HepG2 (cell line): ENCODE data around the gene FXR2. TPM values are rescaled to one million over a fixed set of nuclear protein-coding genes. Genes with fewer than 3 reads are reported as not detected.
A peak's percentile ranks its signal among the peaks of the same experiment; 100 is the strongest.

Source experiments
- CBFB ChIP-seq: sonication (generic); formaldehyde crosslinking; IDR thresholded peaks from 2 replicates; pipeline ENCODE4 v1.4.0; 2020; ENCODE audit warnings: missing genetic modification reagents
- DMTF1 ChIP-seq: sonication (generic); formaldehyde crosslinking; IDR thresholded peaks from 2 replicates; pipeline ENCODE4 v1.4.0; 2020; ENCODE audit warnings: mild to moderate bottlenecking, missing genetic modification reagents
- FOXK1 ChIP-seq: sonication (generic); formaldehyde crosslinking; IDR thresholded peaks from 2 replicates; pipeline ENCODE4 v1.4.0; 2020; ENCODE audit warnings: low read depth, missing genetic modification reagents, borderline replicate concordance
- FOXP4 ChIP-seq: sonication (generic); formaldehyde crosslinking; IDR thresholded peaks from 2 replicates; pipeline ENCODE4 v1.4.0; 2020; ENCODE audit warnings: missing genetic modification reagents
- GLMP ChIP-seq: sonication (generic); formaldehyde crosslinking; IDR thresholded peaks from 2 replicates; pipeline ENCODE4 v1.9.0; 2021; ENCODE audit warnings: missing genetic modification reagents, mild to moderate bottlenecking, borderline replicate concordance
- HMGXB4 ChIP-seq, 2 experiments: sonication (generic) in 1 of 2; formaldehyde crosslinking in 1 of 2; IDR thresholded peaks; 2 replicates each; pipeline versions ENCODE4 v1.4.0 to v1.6.1; 2018 to 2020; ENCODE audit warnings: missing genetic modification reagents in 2 of 2, borderline replicate concordance in 1 of 2, low read depth in 1 of 2, mild to moderate bottlenecking in 1 of 2, missing biosample characterization in 1 of 2
- KAT8 ChIP-seq: IDR thresholded peaks from 2 replicates; pipeline ENCODE4 v1.6.1; 2016; ENCODE audit warnings: missing genetic modification reagents, missing compliant biosample characterization
- KDM4B ChIP-seq: sonication (generic); formaldehyde crosslinking; IDR thresholded peaks from 2 replicates; pipeline ENCODE4 v1.4.0; 2020; ENCODE audit warnings: missing genetic modification reagents
- KLF11 ChIP-seq: IDR thresholded peaks from 2 replicates; pipeline ENCODE4 v1.6.1; 2016; ENCODE audit warnings: missing compliant biosample characterization
- KLF12 ChIP-seq: sonication (generic); formaldehyde crosslinking; IDR thresholded peaks from 2 replicates; pipeline ENCODE4 v1.4.0; 2020; ENCODE audit warnings: missing genetic modification reagents, borderline replicate concordance
- KLF15 ChIP-seq: sonication (generic); formaldehyde crosslinking; IDR thresholded peaks from 2 replicates; pipeline ENCODE4 v1.8.1; 2023; ENCODE audit warnings: borderline replicate concordance, mild to moderate bottlenecking, inconsistent platforms, missing genetic modification reagents, mixed read lengths
- NRL ChIP-seq: sonication (generic); formaldehyde crosslinking; IDR thresholded peaks from 2 replicates; pipeline ENCODE4 v1.5.0; 2020; ENCODE audit warnings: missing genetic modification reagents, mild to moderate bottlenecking, moderate library complexity, borderline replicate concordance
- PCBP1 ChIP-seq: fragments of 200-400 bp; formaldehyde crosslinking; IDR thresholded peaks from 2 replicates; pipeline ENCODE4 v1.6.1; 2017; ENCODE audit warnings: mild to moderate bottlenecking, low read depth, low read length, borderline replicate concordance
- SIX4 ChIP-seq: sonication (generic); formaldehyde crosslinking; IDR thresholded peaks from 2 replicates; pipeline ENCODE4 v1.4.0; 2020; ENCODE audit warnings: missing genetic modification reagents
- SMAD9 ChIP-seq: sonication (generic); formaldehyde crosslinking; IDR thresholded peaks from 2 replicates; pipeline ENCODE4 v1.5.1; 2020; ENCODE audit warnings: mild to moderate bottlenecking, missing genetic modification reagents
- ZNF281 ChIP-seq: sonication (generic); formaldehyde crosslinking; IDR thresholded peaks from 2 replicates; pipeline ENCODE4 v1.4.0; 2020; ENCODE audit warnings: missing genetic modification reagents, borderline replicate concordance
- ZNF629 ChIP-seq: sonication (generic); formaldehyde crosslinking; conservative IDR thresholded peaks from 2 replicates; pipeline ENCODE4 v1.5.0; 2020; ENCODE audit warnings: missing genetic modification reagents
- ZNF737 ChIP-seq: sonication (generic); formaldehyde crosslinking; IDR thresholded peaks from 2 replicates; pipeline ENCODE4 v1.5.0; 2020; ENCODE audit warnings: missing genetic modification reagents, mild to moderate bottlenecking, borderline replicate concordance
- polyA plus RNA-seq, 8 experiments: library from polyadenylated mRNA; depleted of rRNA in 3 of 8; stranded (reverse) in 7 of 8; unstranded in 1 of 8; fragments of >200 nt; fragmentation: Illumina TruSeq in 4 of 8; extraction: Trizol in 4 of 8; gene quantifications; 2 replicates each; pipeline versions ENCODE4 v1.2.1 to v1.2.3, GENCODE V29; 2011 to 2016; ENCODE audit warnings: low read depth in 4 of 8, missing spikeins in 1 of 8, mixed read lengths in 1 of 8; ENCODE audit not compliant: insufficient read depth in 1 of 8
- total RNA-seq, 5 experiments: library from RNA; depleted of rRNA; stranded (reverse); fragments of >200 nt; fragmentation: Illumina TruSeq; extraction: Trizol; gene quantifications; 2 replicates each; pipeline ENCODE4 v1.2.3, GENCODE V29; 2016; ENCODE audit warnings: low read depth in 1 of 5

Gene FXR2
- total and polyA plus RNA-seq, 2 of the 13 experiments (the other 11 are each of a cell fraction or from before 2014, with no cell fraction given): 20.9 to 24.4 TPM

GRCh38 chr17:7573324-7574080 lies 41.2 kb downstream of the FXR2 start (continued):
- no peak for TF ChIP-seq SIX4 (CRISPR knock-in tag)
- no peak for TF ChIP-seq KLF15
- TF ChIP-seq DMTF1: peak; percentile 97; the same call in 1 of the 2 replicates
- TF ChIP-seq NRL (CRISPR knock-in tag): 0 out of 2 replicates have a peak, but pooled peaks have one; percentile 15
- TF ChIP-seq PCBP1: no peak
- TF ChIP-seq ZNF629 (CRISPR knock-in tag): no peak
- peak; percentile 60; the same call in 1 of the 2 replicates for TF ChIP-seq FOXP4
- peak in 1 of 2 experiments; percentile 83; a peak in 3 of 4 replicates for TF ChIP-seq HMGXB4 (CRISPR knock-in tag; IDR thresholded peaks at IDR 0.05; ENCODE audit: borderline replicate concordance in 1 of 2, low read depth in 1 of 2)
- peak; percentile 90; the same call in 1 of the 2 replicates for TF ChIP-seq KDM4B (CRISPR knock-in tag)
- TF ChIP-seq ZNF737 (CRISPR knock-in tag): no peak
- no peak; the same call in 1 of the 2 replicates for TF ChIP-seq KLF11 (CRISPR knock-in tag)
- TF ChIP-seq ZNF281: peak; percentile 99
- no peak for TF ChIP-seq GLMP (CRISPR knock-in tag)
- peak; percentile 63 for TF ChIP-seq KAT8 (CRISPR knock-in tag)
- TF ChIP-seq FOXK1 (CRISPR knock-in tag): peak; percentile 39; the same call in 1 of the 2 replicates
- TF ChIP-seq CBFB (CRISPR knock-in tag): 0 out of 2 replicates have a peak, but pooled peaks have one; percentile 57
- peak; percentile 37; the same call in 1 of the 2 replicates for TF ChIP-seq KLF12 (CRISPR knock-in tag)
- no peak for TF ChIP-seq SMAD9 (CRISPR knock-in tag)
